Cardiac muscle cell (in vitro differentiated cells and primary cell): Measurements from ENCODE around the gene BATF3. TPM values are rescaled to one million over a fixed set of nuclear protein-coding genes. Genes with fewer than 3 reads are reported as not detected.
"Not testable (repeated sequence)": the region's sequence is repeated elsewhere in the genome, so short reads cannot be mapped to it uniquely, and the experiment has no call there.

Experiments
- DNase-seq, 2 donors: peaks; one replicate each; pipeline versions ENCODE4 v3.0.0 to v3.0.0-alpha.2; 2010 to 2017; ENCODE audit warnings: low read depth in 1 of 2, low spot score in 1 of 2
- H3K27ac ChIP-seq: fragments of 200-600 bp; sonication (generic); 2 replicates; pipeline ENCODE4 v1.5.1; 2016
- H3K27me3 ChIP-seq: fragments of 200-600 bp; sonication (generic); 2 replicates; pipeline ENCODE4 v1.6.0; 2016; ENCODE audit warnings: control low read depth
- H3K36me3 ChIP-seq: fragments of 200-600 bp; sonication (generic); 2 replicates; pipeline ENCODE4 v1.5.1; 2016; ENCODE audit warnings: control low read depth
- H3K4me1 ChIP-seq: fragments of 200-600 bp; sonication (generic); 2 replicates; pipeline ENCODE4 v1.8.1; 2017; ENCODE audit warnings: low read depth, mild to moderate bottlenecking, mixed run types
- H3K4me3 ChIP-seq: fragments of 200-600 bp; sonication (generic); 2 replicates; pipeline ENCODE4 v1.5.1; 2016; ENCODE audit warnings: mild to moderate bottlenecking
- H3K9me3 ChIP-seq: fragments of 200-600 bp; sonication (generic); 2 replicates; pipeline ENCODE4 v1.5.1; 2017; ENCODE audit warnings: low read depth, mild to moderate bottlenecking, control low read depth
- polyA plus RNA-seq: library from polyadenylated mRNA; unstranded; fragments of >200 nt; fragmentation: Nextera tagmentation; extraction: Ambion mirVana; gene quantifications from 2 replicates; pipeline ENCODE4 v1.2.1, GENCODE V29; 2016
- total RNA-seq: library from RNA; depleted of rRNA; stranded (reverse); fragments of >200 nt; gene quantifications from 2 replicates; pipeline ENCODE4 v1.2.3, GENCODE V29; 2016
- TF ChIP-seq, protein P1 (sequence below): IDR thresholded peaks from 2 replicates; pipeline ENCODE4 v1.5.1; 2012; ENCODE audit warnings: low read depth, mild to moderate bottlenecking, low read length

BATF3 gene
- total and polyA plus RNA-seq, 2 experiments from 2014 or later, result 1.8 TPM

DNA sequence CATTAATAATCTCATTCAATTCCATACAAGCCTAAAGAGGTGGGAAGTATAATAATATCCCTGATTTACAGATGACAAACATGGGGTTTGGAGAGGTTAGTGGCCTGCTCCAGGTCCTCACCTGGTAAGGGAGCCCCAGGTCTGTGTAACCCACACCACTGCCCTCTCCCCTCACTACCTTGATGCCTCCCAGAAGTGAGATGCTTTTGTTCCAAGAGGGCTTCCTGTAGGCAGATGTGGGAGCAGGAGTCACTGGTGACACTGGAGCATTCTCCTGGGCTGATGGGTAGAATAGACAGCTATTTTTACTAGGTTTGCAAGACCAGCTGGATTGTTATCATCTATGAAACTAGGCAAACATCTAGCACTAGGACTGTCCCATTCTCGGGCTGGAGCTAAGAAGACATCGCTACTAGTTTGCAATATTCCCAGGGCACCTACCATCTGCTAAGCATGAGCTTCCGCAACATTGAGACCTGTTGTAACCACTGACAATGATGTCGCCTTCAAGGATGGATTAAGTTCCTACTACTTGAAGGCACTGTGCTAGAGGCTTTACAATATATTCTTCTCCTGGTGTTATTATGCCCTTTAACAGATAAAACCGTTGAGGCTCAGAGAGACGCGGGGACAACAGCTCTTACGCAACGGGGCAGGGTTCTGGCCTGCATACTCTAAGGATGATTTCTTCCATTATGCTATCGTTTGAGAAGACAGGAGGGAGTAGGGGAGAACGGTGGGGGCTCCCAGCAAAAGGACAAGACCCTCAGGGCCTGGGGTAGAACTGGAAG lies 35.0 kb downstream of the BATF3 start:
- Histone ChIP-seq H3K36me3 (no peaks in the 10 kb centered on the region), H3K27me3 (peaks cover 5% of the 10 kb centered on the region), H3K9me3 (no peaks in the 10 kb centered on the region), H3K4me3 (no peak overlapping the region), H3K4me1 (no peaks in the 10 kb centered on the region), H3K27ac (no peak overlapping the region)
- DNase-seq, result no peak
- TF ChIP-seq, protein P1, sequence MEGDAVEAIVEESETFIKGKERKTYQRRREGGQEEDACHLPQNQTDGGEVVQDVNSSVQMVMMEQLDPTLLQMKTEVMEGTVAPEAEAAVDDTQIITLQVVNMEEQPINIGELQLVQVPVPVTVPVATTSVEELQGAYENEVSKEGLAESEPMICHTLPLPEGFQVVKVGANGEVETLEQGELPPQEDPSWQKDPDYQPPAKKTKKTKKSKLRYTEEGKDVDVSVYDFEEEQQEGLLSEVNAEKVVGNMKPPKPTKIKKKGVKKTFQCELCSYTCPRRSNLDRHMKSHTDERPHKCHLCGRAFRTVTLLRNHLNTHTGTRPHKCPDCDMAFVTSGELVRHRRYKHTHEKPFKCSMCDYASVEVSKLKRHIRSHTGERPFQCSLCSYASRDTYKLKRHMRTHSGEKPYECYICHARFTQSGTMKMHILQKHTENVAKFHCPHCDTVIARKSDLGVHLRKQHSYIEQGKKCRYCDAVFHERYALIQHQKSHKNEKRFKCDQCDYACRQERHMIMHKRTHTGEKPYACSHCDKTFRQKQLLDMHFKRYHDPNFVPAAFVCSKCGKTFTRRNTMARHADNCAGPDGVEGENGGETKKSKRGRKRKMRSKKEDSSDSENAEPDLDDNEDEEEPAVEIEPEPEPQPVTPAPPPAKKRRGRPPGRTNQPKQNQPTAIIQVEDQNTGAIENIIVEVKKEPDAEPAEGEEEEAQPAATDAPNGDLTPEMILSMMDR, result no peak

DNA sequence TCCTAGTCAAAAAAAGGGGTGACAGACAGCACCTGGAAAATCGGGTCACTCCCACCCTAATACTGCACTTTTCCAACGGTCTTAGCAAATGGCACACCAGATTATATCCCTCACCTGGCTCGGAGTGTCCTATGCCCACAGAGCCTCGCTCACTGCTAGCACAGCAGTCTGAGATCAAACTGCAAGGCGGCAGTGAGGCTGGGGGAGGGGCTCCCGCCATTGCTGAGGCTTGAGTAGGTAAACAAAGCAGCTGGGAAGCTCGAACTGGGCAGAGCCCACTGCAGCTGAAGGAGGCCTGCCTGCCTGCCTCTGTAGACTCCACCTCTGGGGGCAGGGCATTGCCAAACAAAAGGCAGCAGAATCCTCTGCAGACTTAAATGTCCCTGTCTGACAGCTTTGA lies 41.4 kb downstream of the BATF3 start:
- DNase-seq, H3K4me3 ChIP-seq, H3K27ac ChIP-seq, H3K9me3 ChIP-seq, H3K27me3 ChIP-seq, H3K36me3 ChIP-seq, H3K4me1 ChIP-seq: not testable (repeated sequence)

DNA sequence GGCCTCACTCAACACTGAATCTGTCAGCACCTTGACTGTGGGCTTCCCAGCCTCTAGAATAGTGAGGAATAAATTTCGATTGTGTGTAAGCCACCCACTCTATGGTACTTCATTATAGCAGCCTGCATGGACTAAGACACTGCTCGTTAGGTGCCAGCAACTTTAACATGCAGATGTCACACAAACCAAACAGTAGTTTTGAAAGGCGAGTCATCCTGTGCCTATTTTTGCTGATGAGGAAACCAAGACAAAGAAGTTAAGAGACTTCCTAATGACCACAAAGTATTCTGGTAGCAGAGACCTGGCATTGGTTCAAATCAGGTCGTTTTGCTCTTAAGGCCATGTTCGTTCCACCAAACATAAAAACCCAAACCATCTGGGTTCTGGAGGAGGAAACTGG lies 42.9 kb downstream of the BATF3 start:
- Histone ChIP-seq H3K9me3 (no peaks in the 10 kb centered on the region), H3K36me3 (no peaks in the 10 kb centered on the region), H3K4me3 (no peak overlapping the region), H3K27me3 (no peaks in the 10 kb centered on the region), H3K27ac (no peak overlapping the region), H3K4me1 (no peaks in the 10 kb centered on the region)
- no peak for DNase-seq
- TF ChIP-seq, protein P1, result no peak

DNA sequence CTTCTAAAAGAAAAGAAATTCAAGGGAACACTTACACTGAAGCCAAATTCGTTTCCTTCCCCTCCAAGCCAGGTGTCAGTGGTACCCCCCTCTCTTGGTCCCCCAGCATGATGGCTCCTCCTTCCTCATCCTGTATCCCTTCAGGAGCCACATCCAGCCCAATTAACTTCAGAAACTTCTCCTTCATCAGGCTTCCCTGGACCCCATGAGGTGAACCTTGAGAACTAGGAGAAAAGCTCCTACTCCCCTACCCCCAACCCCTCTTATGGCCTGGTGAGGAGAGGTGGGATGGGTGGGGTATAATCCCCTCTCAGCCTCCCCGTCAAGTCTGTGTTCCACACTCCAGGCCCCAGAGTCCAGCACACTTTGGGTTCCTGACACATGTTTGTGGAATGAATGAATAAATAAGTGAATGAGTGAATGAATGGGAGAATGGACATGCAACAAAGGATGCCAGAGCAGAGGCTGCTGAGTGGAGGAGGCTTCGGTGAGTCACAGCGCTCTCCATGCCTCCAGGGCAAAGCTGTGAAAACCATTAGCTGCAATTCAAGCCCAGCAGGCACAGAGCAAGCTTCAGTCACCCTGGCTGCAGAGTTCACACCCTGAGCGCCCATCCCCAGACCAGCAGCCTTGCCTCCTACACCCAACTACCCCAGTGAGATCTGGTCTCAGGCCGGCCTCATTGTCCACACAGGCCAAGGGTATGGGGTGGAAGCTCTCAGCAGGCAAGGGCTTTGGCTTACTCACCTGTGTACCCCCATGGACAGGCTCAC lies 43.8 kb downstream of the BATF3 start:
- DNase-seq, result no peak
- TF ChIP-seq, protein P1, result no peak
- no peak overlapping the region for H3K27ac ChIP-seq
- H3K9me3 ChIP-seq, result no peaks in the 10 kb centered on the region
- no peak overlapping the region for H3K4me3 ChIP-seq
- H3K36me3 ChIP-seq, result no peaks in the 10 kb centered on the region
- no peaks in the 10 kb centered on the region for H3K27me3 ChIP-seq
- no peaks in the 10 kb centered on the region for H3K4me1 ChIP-seq

DNA sequence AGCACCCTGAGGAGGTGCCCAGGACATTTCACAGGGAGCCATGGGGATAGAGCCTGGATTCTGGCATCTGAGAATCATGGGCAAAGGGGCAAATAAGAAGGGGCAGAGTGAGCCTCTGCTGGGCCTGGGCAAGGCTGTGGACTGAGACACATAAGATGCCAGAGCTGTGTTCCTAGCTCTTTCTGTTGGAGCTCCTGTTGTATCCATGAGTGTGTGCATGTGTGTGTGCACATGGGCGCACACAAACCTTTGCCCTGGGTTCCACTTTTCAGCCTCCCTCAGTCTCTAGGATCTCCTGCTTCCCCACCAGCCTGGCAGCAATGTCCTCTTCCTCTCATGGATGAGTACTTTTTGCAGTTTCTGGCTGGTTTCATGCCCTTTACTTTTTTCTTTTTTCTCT lies 47.0 kb downstream of the BATF3 start:
- H3K4me1 ChIP-seq, result no peaks in the 10 kb centered on the region
- no peaks in the 10 kb centered on the region for H3K27me3 ChIP-seq
- no peak for DNase-seq
- TF ChIP-seq, protein P1, result no peak
- H3K27ac ChIP-seq, result no peak overlapping the region
- H3K4me3 ChIP-seq, result no peak overlapping the region
- no peaks in the 10 kb centered on the region for H3K9me3 ChIP-seq
- H3K36me3 ChIP-seq, result no peaks in the 10 kb centered on the region

DNA sequence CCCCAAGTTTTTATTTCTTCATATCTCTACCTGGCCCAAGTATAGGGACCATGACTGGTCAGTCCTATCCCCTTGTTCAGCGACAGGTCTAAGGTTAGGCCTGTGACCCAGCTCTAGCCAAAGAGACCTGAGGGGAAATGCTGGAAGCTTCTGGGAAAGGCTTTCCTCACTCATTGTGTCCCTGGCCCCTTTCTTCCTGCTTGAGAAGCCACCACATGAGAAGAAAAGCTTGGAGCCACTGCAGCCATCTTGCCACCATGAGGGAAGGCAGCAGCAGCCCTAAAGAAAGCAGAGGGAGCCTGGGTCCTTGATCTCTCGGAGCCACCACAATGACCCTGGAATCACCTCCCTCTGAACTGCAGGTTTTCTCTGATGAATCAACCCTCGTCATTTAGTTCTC lies 47.7 kb downstream of the BATF3 start:
- Histone ChIP-seq H3K36me3 (no peaks in the 10 kb centered on the region), H3K9me3 (no peaks in the 10 kb centered on the region), H3K4me1 (no peaks in the 10 kb centered on the region), H3K27me3 (no peaks in the 10 kb centered on the region), H3K4me3 (no peak overlapping the region), H3K27ac (no peak overlapping the region)
- DNase-seq, result no peak
- TF ChIP-seq, protein P1, result no peak
